Renal cortical epithelial cell (primary cell): ENCODE data around the gene RIOK2. TPM values are rescaled to one million over a fixed set of nuclear protein-coding genes. Genes with fewer than 3 reads are reported as not detected.

Source experiments
- DNase-seq: peaks from one replicate; pipeline ENCODE4 v3.0.0-alpha.2; 2011; ENCODE audit warnings: low read depth
- total RNA-seq: library from RNA; depleted of rRNA; stranded (reverse); fragments of >200 nt; gene quantifications from 2 replicates; pipeline ENCODE4 v1.2.3, GENCODE V29; 2014

Gene RIOK2
- total RNA-seq, 1 donor from 2014 or later, result 38.7 TPM

DNA sequence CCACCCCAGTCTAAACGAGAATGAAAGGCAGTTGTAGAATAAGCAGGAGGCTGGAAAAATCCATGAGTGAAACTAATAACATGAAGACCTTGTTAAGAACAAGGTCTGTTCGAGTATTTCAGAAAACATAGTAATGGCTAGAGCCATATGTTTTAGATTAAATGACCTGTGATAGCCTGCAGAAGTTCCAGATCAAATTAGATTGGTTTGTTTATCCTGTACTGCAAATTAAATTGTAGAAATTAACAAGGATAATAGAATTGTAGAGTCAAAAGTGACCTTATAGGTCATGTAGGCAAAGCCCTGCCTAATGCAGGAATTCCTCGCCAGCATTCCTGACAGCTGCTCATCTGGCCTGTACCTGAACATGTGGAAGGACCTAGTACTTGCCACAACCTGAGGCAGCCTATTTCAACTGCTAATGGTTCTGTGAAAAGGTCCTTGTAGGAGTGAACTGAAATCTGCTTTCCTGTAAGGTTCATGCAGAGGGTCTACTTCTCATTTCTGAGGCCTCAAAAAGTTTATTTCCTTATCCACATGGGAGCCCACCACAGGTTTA, 57.8 kb downstream of the RIOK2 start:
- DNase-seq, result no peak

DNA sequence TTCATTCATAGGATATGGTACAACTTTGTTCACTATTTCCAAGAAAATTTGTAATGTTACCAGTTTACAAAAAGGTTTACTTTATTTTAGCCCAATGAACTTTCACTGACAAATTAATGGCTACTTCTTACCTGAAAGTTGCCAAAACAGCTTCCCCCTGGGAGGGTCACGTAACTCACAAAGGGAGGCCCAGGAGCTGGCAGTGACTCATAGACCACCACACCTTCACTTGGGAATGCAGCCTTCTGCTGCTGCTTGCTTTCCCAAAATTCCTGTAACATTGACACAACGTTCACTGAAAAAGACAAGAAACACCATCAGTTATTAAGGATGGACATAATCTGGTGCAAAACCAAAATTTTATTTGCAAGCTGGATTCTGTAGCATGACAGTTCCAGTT, 58.7 kb downstream of the RIOK2 start:
- peak; percentile 22 for DNase-seq

DNA sequence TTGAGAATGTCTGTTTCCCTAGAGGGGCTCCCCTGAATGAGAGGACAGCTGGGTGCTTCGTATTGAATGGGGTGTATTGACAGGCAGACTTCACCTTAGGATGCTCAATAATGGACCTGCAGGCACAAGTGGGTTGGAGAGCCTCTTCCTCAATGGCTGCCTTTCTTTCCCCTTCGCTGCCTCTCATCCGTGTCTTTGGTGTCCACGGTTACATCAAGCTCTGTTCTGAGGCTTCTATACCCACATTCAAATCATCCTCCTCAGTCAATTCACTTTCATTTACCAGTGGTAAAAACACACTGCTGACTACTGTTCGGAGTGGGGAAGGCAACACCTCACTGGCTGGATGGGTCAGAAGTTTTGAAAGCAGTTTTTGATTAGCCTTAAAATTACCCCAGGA, 61.2 kb downstream of the RIOK2 start:
- DNase-seq, result no peak

DNA sequence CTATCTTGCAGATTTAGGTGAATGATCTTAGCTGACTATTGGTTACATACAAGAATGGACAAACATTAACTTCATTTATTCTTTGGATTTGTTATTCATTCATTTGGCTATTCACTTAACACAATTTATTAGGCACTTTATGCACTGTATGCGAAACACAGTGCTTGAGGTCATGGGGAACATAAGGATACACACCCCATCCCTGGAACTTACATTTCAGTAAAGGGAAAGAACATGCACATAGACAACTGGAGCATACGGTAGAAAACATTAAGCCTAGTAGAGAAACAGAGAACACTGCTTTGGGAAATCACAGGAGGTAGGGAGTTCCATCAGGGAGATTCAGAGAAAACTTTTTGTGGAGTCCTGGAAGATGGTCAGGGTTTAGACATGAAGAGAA, 62.9 kb downstream of the RIOK2 start:
- no peak for DNase-seq

DNA sequence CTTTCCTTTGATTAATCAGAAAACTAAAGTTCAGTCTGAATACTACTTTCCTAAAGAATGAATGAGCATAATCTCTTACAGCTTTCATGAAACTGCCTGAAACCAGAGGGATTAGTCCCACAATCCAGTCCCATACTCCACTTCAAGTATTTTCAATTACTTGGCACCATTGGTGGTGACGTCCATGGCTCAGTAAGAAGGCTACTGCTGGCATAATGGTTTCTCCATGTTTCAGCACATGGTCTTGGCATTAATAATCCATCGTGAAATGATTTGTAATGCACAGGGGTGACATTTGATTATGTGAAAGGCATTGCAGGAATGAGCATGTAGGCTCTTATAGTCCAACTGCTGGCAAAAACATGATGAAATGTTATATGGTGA, 64.0 kb downstream of the RIOK2 start:
- no peak for DNase-seq

DNA sequence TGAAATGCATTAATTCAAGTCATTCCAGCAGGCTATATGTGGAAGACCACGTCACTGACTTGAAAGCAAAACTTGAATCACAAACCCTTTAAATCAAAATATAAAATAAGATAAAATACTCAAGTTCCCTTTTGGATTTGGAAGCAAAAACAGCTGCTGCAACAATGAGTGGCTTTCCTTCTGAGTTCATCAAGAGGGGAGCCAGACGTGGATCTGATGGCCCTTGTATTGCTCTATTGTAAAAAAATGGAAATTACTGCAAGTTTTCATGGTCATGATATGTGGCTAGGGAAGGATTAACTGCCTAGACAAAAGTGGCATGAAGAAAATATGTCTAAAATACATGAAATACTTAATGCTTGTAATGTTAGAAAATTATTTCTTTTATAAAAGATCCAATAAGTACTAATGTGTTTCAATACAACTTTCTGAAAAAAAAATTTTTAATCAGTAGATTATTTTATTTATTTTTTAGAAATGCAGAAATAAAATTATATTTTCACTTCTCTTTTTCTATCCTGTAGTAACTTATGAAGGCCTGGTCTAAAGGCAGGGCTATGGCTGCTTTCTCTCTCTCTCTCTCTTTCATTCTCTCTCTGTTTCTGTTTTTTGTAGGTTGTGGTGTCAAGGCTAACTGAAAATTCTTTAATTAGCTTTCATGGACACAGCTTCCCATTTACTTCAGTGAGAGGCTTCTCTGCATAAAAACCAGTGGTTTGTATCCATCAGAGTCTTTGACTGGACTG, 64.6 kb downstream of the RIOK2 start:
- no peak for DNase-seq

DNA sequence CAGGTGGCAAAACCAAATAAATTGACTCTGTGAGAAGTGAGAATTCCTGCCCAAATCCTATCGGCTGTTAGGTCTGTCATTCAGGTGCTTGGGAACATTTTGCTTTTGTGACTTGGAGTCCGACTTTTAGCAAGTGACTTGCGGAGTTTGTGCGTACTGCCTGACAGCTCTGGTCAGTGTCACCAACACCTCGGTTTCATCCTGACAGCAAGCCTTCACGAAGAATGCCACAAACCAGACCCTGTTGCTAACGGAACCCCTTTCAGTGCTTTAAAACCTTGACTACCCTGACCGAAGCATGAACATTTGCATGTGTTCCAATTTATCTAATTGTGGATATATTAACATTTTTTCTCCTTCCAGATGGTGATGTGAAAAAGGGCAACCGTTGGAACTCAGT, 67.1 kb downstream of the RIOK2 start:
- DNase-seq, result no peak

DNA sequence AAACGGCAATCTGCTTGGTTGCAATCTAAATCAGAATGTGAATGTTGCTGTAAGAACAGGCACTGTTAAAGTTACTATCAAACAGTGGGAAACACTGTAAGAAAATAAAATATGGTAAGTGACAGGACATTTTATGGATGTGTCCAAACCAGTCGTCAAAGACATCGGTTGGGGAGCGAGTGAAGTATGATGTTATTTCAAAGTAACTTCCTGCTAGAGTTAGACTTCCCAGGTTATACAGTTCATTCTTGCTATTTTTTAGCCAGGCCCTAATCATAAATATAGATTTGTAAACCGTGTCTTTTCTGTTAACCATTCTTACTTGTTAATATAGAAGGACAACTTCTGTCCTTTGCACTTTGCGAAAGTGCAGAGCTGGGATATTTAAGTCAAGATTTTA, 70.8 kb downstream of the RIOK2 start:
- no peak for DNase-seq

DNA sequence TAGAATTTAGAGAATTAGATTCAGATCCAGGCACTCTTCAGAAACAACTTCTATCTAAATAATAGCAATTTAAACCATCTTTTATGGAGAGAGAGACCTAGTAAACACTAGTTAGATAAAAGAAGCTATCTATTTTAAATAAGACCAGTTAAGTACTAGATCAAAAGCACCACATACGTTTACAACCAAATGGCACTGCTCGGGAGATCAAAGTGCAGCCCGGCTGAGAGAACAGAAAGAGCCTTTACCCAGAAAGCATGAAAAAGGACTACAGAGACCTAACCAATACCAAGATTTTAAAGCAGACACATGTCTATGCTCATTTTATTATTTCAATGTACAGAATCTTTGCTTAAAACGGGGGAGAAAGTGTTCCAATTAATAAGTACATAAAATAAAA, 71.4 kb downstream of the RIOK2 start:
- DNase-seq, result no peak

DNA sequence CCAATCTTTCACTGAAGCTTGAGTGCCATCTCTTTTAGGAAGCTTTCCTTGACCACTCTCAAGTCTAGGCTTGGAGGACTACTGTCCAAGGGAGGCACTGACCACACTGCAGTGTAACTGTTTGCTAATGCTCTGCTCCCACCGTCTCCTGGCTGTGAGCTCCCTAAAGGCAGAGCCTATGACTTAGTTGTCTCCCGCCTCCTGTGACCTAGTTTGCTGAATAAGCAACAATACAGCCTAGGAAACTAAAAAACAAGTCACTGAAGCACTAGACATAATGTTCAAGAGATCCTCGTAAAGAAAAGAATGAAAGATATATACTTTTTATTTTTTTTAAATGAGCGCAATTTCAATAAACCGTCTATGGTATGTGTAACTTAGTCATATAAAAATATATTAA, 72.0 kb downstream of the RIOK2 start:
- DNase-seq, result no peak

Other genes with a start within 250 kb of the RIOK2 start
- gene LNPEP, start 247.2 kb downstream of the RIOK2 start, total RNA-seq, result 72.9 and 122 TPM in 2 replicates
- gene LIX1, start 40.6 kb downstream of the RIOK2 start, total RNA-seq, result 0.17 and 1.2 TPM in 2 replicates